BLaER1 (cell line): ENCODE measurements around the gene PRODH2.
A peak's percentile ranks its signal among the peaks of the same experiment; 100 is the strongest.

ENCODE experiments used
- H3K27ac ChIP-seq: shearing (Covaris generic); formaldehyde crosslinking; 2 replicates; pipeline ENCODE4 v1.8.1; 2022
- H3K27me3 ChIP-seq: shearing (Covaris generic); formaldehyde crosslinking; 2 replicates; pipeline ENCODE4 v1.8.1; 2022
- H3K36me3 ChIP-seq: shearing (Covaris generic); formaldehyde crosslinking; 2 replicates; pipeline ENCODE4 v1.8.1; 2022
- H3K4me1 ChIP-seq: shearing (Covaris generic); formaldehyde crosslinking; 2 replicates; pipeline ENCODE4 v1.8.1; 2022
- H3K4me2 ChIP-seq: shearing (Covaris generic); formaldehyde crosslinking; 2 replicates; pipeline ENCODE4 v1.8.1; 2022
- H3K4me3 ChIP-seq: shearing (Covaris generic); formaldehyde crosslinking; 2 replicates; pipeline ENCODE4 v1.8.1; 2022
- H3K9ac ChIP-seq: shearing (Covaris generic); formaldehyde crosslinking; 2 replicates; pipeline ENCODE4 v1.8.1; 2022
- H3K9me3 ChIP-seq: shearing (Covaris generic); formaldehyde crosslinking; 2 replicates; pipeline ENCODE4 v1.8.1; 2022
- H4K20me1 ChIP-seq: shearing (Covaris generic); formaldehyde crosslinking; 2 replicates; pipeline ENCODE4 v1.8.1; 2022
- Cebpa-rat ChIP-seq: shearing (Covaris generic); IDR thresholded peaks from 2 replicates; pipeline ENCODE4 v1.8.1; 2022

Gene PRODH2

GRCh38 chr19:35783469-35784434 is 28.9 kb downstream of the PRODH2 start:
- peaks cover 89% of the 10 kb centered on the region for H3K36me3 ChIP-seq
- H3K4me2 ChIP-seq: peak overlapping the region; percentile 59
- no peak overlapping the region for H3K27ac ChIP-seq
- peaks cover 22% of the 10 kb centered on the region for H3K4me1 ChIP-seq
- H3K9ac ChIP-seq: peak overlapping the region; percentile 48; the same call in 1 of the 2 replicates
- H3K4me3 ChIP-seq: no peak overlapping the region
- TF ChIP-seq Cebpa-rat: no peak
- H3K9me3 ChIP-seq: no peaks in the 10 kb centered on the region
- no peaks in the 10 kb centered on the region for H3K27me3 ChIP-seq
- peaks cover 11% of the 10 kb centered on the region; the same call in 1 of the 2 replicates for H4K20me1 ChIP-seq

GRCh38 chr19:35782589-35782988 is 30.1 kb downstream of the PRODH2 start:
- H3K4me1 ChIP-seq: peaks cover 25% of the 10 kb centered on the region
- no peak for TF ChIP-seq Cebpa-rat

GRCh38 chr19:35781650-35782049 is 31.0 kb downstream of the PRODH2 start:
- no peak overlapping the region for H3K4me3 ChIP-seq
- H3K4me1 ChIP-seq: peaks cover 34% of the 10 kb centered on the region
- no peak overlapping the region for H3K9ac ChIP-seq
- H3K9me3 ChIP-seq: no peaks in the 10 kb centered on the region
- H3K36me3 ChIP-seq: peaks cover 84% of the 10 kb centered on the region
- no peak for TF ChIP-seq Cebpa-rat
- H4K20me1 ChIP-seq: peaks cover 29% of the 10 kb centered on the region
- no peak overlapping the region for H3K4me2 ChIP-seq
- H3K27ac ChIP-seq: no peak overlapping the region
- H3K27me3 ChIP-seq: no peaks in the 10 kb centered on the region

More at GRCh38 chr19:35782589-35782988, 30.1 kb downstream of the PRODH2 start:
- H3K9ac ChIP-seq: peak overlapping the region; percentile 48
- peak overlapping the region; percentile 59 for H3K4me2 ChIP-seq
- H3K9me3 ChIP-seq: no peaks in the 10 kb centered on the region
- H3K27me3 ChIP-seq: no peaks in the 10 kb centered on the region
- peaks cover 91% of the 10 kb centered on the region for H3K36me3 ChIP-seq
- no peak overlapping the region for H3K4me3 ChIP-seq
- H4K20me1 ChIP-seq: peaks cover 19% of the 10 kb centered on the region; the same call in 1 of the 2 replicates
- H3K27ac ChIP-seq: peak overlapping the region; percentile 44

GRCh38 chr19:35780717-35781116 is 31.9 kb downstream of the PRODH2 start:
- H3K9me3 ChIP-seq: no peaks in the 10 kb centered on the region
- H3K27me3 ChIP-seq: no peaks in the 10 kb centered on the region
- TF ChIP-seq Cebpa-rat: no peak
- H4K20me1 ChIP-seq: peaks cover 34% of the 10 kb centered on the region
- no peak overlapping the region for H3K9ac ChIP-seq
- peaks cover 76% of the 10 kb centered on the region for H3K36me3 ChIP-seq
- no peak overlapping the region for H3K4me3 ChIP-seq
- H3K4me2 ChIP-seq: no peak overlapping the region
- H3K4me1 ChIP-seq: peaks cover 41% of the 10 kb centered on the region
- no peak overlapping the region for H3K27ac ChIP-seq

GRCh38 chr19:35780058-35780457 is 32.6 kb downstream of the PRODH2 start:
- H3K4me1 ChIP-seq: peaks cover 41% of the 10 kb centered on the region
- H3K36me3 ChIP-seq: peaks cover 69% of the 10 kb centered on the region
- no peaks in the 10 kb centered on the region for H3K27me3 ChIP-seq
- H4K20me1 ChIP-seq: peaks cover 34% of the 10 kb centered on the region
- H3K4me2 ChIP-seq: no peak overlapping the region
- H3K4me3 ChIP-seq: no peak overlapping the region
- no peak for TF ChIP-seq Cebpa-rat
- H3K9me3 ChIP-seq: no peaks in the 10 kb centered on the region
- H3K27ac ChIP-seq: no peak overlapping the region
- no peak overlapping the region for H3K9ac ChIP-seq

GRCh38 chr19:35779033-35779432 is 33.6 kb downstream of the PRODH2 start:
- H3K36me3 ChIP-seq: peaks cover 64% of the 10 kb centered on the region
- H3K9me3 ChIP-seq: no peaks in the 10 kb centered on the region
- no peak overlapping the region for H3K27ac ChIP-seq
- peaks cover 34% of the 10 kb centered on the region for H4K20me1 ChIP-seq
- TF ChIP-seq Cebpa-rat: no peak
- no peak overlapping the region for H3K4me3 ChIP-seq
- H3K4me2 ChIP-seq: no peak overlapping the region
- peaks cover 48% of the 10 kb centered on the region for H3K4me1 ChIP-seq
- H3K27me3 ChIP-seq: no peaks in the 10 kb centered on the region
- no peak overlapping the region for H3K9ac ChIP-seq

GRCh38 chr19:35777961-35778360 is 34.7 kb downstream of the PRODH2 start:
- H3K4me2 ChIP-seq: no peak overlapping the region
- H4K20me1 ChIP-seq: peaks cover 34% of the 10 kb centered on the region
- no peaks in the 10 kb centered on the region for H3K27me3 ChIP-seq
- H3K4me3 ChIP-seq: no peak overlapping the region
- H3K36me3 ChIP-seq: peaks cover 55% of the 10 kb centered on the region
- no peaks in the 10 kb centered on the region for H3K9me3 ChIP-seq
- H3K4me1 ChIP-seq: peaks cover 38% of the 10 kb centered on the region
- H3K27ac ChIP-seq: peak overlapping the region; percentile 3; the same call in 1 of the 2 replicates
- no peak overlapping the region for H3K9ac ChIP-seq
- no peak for TF ChIP-seq Cebpa-rat

- TF ChIP-seq Cebpa-rat: no peak
- H3K9me3 ChIP-seq: no peaks in the 10 kb centered on the region
- peak overlapping the region; percentile 92 for H3K4me2 ChIP-seq
- 0 out of 2 replicates have a peak overlapping the region, but pooled peaks have one; percentile 22 for H3K27ac ChIP-seq
- peaks cover 31% of the 10 kb centered on the region for H3K4me1 ChIP-seq
- no peak overlapping the region; the same call in 1 of the 2 replicates for H3K4me3 ChIP-seq
- H4K20me1 ChIP-seq: peaks cover 34% of the 10 kb centered on the region
- no peaks in the 10 kb centered on the region for H3K27me3 ChIP-seq
- H3K36me3 ChIP-seq: peaks cover 48% of the 10 kb centered on the region
- peak overlapping the region; percentile 77; the same call in 1 of the 2 replicates for H3K9ac ChIP-seq
These were observed 35.4 kb downstream of the PRODH2 start for GRCh38 chr19:35777086-35777841.

- Histone ChIP-seq H3K4me3 (peak overlapping the region; percentile 75), H3K36me3 (peaks cover 38% of the 10 kb centered on the region), H3K9ac (peak overlapping the region; percentile 77), H3K27ac (0 out of 2 replicates have a peak overlapping the region, but pooled peaks have one; percentile 70), H3K4me1 (peaks cover 25% of the 10 kb centered on the region), H3K4me2 (peak overlapping the region; percentile 92), H4K20me1 (peaks cover 29% of the 10 kb centered on the region), H3K9me3 (no peaks in the 10 kb centered on the region), H3K27me3 (no peaks in the 10 kb centered on the region)
- no peak for TF ChIP-seq Cebpa-rat
These were observed 36.4 kb downstream of the PRODH2 start for GRCh38 chr19:35776102-35776788.
